Activated naive CD4-positive, alpha-beta T cell treated with anti-CD3 and anti-CD28 coated beads, Interleukin-2, amount 10 ng/mL, durations not matched to agents 7 days and 5 days (primary cell): ENCODE data around the gene GLS2.
"Not testable (repeated sequence)": the region's sequence is repeated elsewhere in the genome, so short reads cannot be mapped to it uniquely, and the experiment has no call there.

ENCODE experiments used
- CTCF ChIA-PET: fragments of 350-600 bp; sonication (Branson Sonifier 250); formaldehyde crosslinking; loops from one replicate; lab custom pipeline; 2021; ENCODE audit warnings: antibody characterized with exemption; lab: Charles Lee
- DNase-seq: peaks from one replicate; pipeline ENCODE4 v3.0.0-alpha.2; 2020
- H3K27ac Mint-ChIP-seq: one replicate; pipeline ENCODE4 v1.8.0; 2021; ENCODE audit warnings: mild to moderate bottlenecking, moderate library complexity, mixed read lengths
- H3K27me3 Mint-ChIP-seq: one replicate; pipeline ENCODE4 v1.8.0; 2021; ENCODE audit warnings: mild to moderate bottlenecking, mixed read lengths
- H3K36me3 Mint-ChIP-seq: one replicate; pipeline ENCODE4 v1.8.0; 2021; ENCODE audit warnings: mixed read lengths
- H3K4me1 Mint-ChIP-seq: one replicate; pipeline ENCODE4 v1.8.0; 2021; ENCODE audit warnings: mixed read lengths
- H3K4me3 Mint-ChIP-seq: one replicate; pipeline ENCODE4 v1.8.0; 2021; ENCODE audit warnings: mild to moderate bottlenecking, moderate library complexity, mixed read lengths
- H3K9me3 Mint-ChIP-seq: one replicate; pipeline ENCODE4 v1.8.0; 2021; ENCODE audit warnings: mixed read lengths

GLS2 gene

GRCh38 chr12:56510786-56511185, 22.8 kb upstream of the GLS2 start:
- Mint-ChIP-seq H3K27me3 (peaks cover 24% of the 10 kb centered on the region), H3K9me3 (no peaks in the 10 kb centered on the region), H3K4me1 (peaks cover 2% of the 10 kb centered on the region), H3K27ac (no peak overlapping the region), H3K36me3 (no peaks in the 10 kb centered on the region), H3K4me3 (no peak overlapping the region)
- DNase-seq = no peak
- CTCF ChIA-PET = interaction anchor here (1.5 to 1.8 kb wide), 2 partner anchors 77 to 80 kb away, joined by 3 to 4 read pairs; no protein-coding TSS in a partner anchor

GRCh38 chr12:56499879-56500278, 11.9 kb upstream of the GLS2 start:
- H3K4me3 Mint-ChIP-seq, DNase-seq, H3K36me3 Mint-ChIP-seq, CTCF ChIA-PET, H3K4me1 Mint-ChIP-seq, H3K27ac Mint-ChIP-seq, H3K9me3 Mint-ChIP-seq: not testable (repeated sequence)
- peaks cover 29% of the 10 kb centered on the region for H3K27me3 Mint-ChIP-seq

GRCh38 chr12:56499452-56499851, 11.5 kb upstream of the GLS2 start:
- CTCF ChIA-PET, DNase-seq, H3K36me3 Mint-ChIP-seq, H3K4me1 Mint-ChIP-seq, H3K9me3 Mint-ChIP-seq, H3K27ac Mint-ChIP-seq, H3K4me3 Mint-ChIP-seq: not testable (repeated sequence)
- peaks cover 31% of the 10 kb centered on the region for H3K27me3 Mint-ChIP-seq

DNA sequence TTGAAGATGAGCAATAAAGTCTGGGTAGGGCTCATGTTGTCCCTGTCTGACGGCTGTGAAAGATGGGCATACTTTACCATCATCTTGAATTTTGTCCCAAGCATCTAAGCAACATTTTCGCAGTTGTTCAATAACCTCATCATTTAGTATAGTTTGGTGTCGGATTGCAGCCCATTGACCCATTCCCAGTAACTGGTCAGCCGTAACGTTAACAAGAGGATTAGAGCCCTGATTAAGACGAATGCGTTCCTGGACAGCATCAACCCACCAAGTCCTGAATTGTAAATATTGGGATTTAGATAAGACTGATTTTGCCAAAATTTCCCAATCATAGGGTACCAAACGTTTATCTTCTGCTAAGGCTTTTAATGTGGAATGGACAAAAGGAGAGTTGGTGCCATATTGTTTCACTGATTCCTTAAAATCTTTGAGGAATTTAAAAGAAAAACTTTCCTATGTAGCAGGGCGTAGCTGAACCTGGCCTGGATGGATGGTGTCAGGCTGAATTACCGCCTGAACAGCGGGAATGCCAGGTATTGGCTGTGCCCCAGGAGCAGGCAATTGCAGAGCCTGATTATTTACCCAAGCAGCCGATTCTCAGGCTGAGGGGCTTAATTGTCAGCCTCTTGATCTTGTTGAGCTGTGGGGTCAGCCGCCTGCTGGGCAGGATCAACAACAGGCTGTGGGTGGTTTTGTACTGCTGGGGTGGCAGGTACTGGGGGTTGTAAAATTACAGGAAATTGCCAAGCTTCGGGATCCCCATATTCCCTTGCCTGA, 10.4 kb upstream of the GLS2 start:
- H3K36me3 Mint-ChIP-seq, DNase-seq, H3K9me3 Mint-ChIP-seq, H3K27ac Mint-ChIP-seq, H3K4me1 Mint-ChIP-seq, H3K4me3 Mint-ChIP-seq: not testable (repeated sequence)
- CTCF ChIA-PET = interaction anchor here (0.9 kb wide), 1 partner anchor 10 kb away, joined by 3 read pairs; the partner anchor contains the start of gene GLS2
- H3K27me3 Mint-ChIP-seq = peaks cover 31% of the 10 kb centered on the region

GRCh38 chr12:56496704-56497103, 8.7 kb upstream of the GLS2 start:
- peaks cover 39% of the 10 kb centered on the region for H3K27me3 Mint-ChIP-seq
- not testable (repeated sequence) for H3K9me3 Mint-ChIP-seq, H3K36me3 Mint-ChIP-seq, H3K27ac Mint-ChIP-seq, H3K4me1 Mint-ChIP-seq
- DNase-seq = peak; percentile 73
- CTCF ChIA-PET = interaction anchor here (0.6 to 1.3 kb wide), 3 partner anchors 12 to 18 kb away, joined by 3 to 4 read pairs (median 4); no protein-coding TSS in a partner anchor
- peak overlapping the region; percentile 38 for H3K4me3 Mint-ChIP-seq

- H3K4me3 Mint-ChIP-seq, CTCF ChIA-PET, H3K27ac Mint-ChIP-seq, DNase-seq, H3K36me3 Mint-ChIP-seq, H3K9me3 Mint-ChIP-seq, H3K4me1 Mint-ChIP-seq: not testable (repeated sequence)
- H3K27me3 Mint-ChIP-seq = peaks cover 51% of the 10 kb centered on the region
These were observed 6.5 kb upstream of the GLS2 start for GRCh38 chr12:56494481-56494880.

DNA sequence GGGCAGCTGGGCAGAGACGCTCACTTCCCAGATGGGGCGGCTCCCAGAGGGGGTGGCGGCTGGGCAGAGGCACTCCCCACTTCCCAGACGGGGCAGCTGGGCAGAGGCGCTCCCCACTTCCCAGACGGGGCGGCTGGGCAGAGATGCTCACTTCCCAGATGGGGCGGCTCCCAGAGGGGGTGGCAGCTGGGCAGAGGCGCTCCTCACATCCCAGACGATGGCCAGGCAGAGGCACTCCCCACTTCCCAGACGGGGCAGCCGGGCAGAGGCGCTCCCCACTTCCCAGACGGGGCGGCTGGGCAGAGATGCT, 6.1 kb upstream of the GLS2 start:
- H3K36me3 Mint-ChIP-seq, CTCF ChIA-PET, H3K27ac Mint-ChIP-seq, H3K4me1 Mint-ChIP-seq, DNase-seq, H3K9me3 Mint-ChIP-seq, H3K4me3 Mint-ChIP-seq: not testable (repeated sequence)
- H3K27me3 Mint-ChIP-seq = peaks cover 51% of the 10 kb centered on the region

DNA sequence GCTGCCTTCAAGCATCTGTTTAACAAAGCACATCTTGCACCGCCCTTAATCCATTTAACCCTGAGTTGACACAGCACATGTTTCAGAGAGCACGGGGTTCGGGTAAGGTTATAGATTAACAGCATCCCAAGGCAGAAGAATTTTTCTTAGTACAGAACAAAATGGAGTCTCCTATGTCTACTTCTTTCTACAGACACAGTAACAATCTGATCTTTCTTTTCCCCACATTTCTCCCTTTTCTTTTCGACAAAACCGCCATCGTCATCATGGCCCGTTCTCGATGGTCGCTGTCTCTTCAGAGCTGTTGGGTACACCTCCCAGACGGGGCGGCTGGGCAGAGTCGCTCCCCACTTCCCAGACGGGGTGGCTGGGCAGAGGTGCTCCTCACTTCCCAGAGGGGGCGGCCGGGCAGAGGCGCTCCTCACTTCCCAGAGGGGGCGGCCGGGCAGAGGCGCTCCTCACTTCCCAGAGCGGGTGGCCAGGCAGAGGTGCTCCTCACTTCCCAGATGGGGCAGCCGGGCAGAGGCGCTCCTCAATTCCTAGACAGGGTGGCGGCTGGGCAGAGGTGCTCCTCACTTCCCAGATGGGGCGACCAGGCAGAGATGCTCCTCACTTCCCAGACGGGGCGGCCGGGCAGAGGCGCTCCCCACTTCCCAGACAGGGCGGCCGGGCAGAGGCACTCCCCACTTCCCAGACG, 5.6 kb upstream of the GLS2 start:
- Mint-ChIP-seq H3K4me1 (peaks cover 13% of the 10 kb centered on the region), H3K27me3 (peaks cover 51% of the 10 kb centered on the region)
- DNase-seq, H3K9me3 Mint-ChIP-seq, H3K4me3 Mint-ChIP-seq, CTCF ChIA-PET, H3K36me3 Mint-ChIP-seq, H3K27ac Mint-ChIP-seq: not testable (repeated sequence)

- Mint-ChIP-seq H3K27ac (no peak overlapping the region), H3K27me3 (peaks cover 74% of the 10 kb centered on the region), H3K9me3 (peaks cover 2% of the 10 kb centered on the region), H3K4me3 (no peak overlapping the region), H3K36me3 (peaks cover 4% of the 10 kb centered on the region), H3K4me1 (peaks cover 22% of the 10 kb centered on the region)
- CTCF ChIA-PET = interaction anchor here (0.7 kb wide), 1 partner anchor 95 kb away, joined by 3 read pairs; no protein-coding TSS in a partner anchor
- no peak for DNase-seq
These were observed 2.4 kb upstream of the GLS2 start for GRCh38 chr12:56490360-56490759.

DNA sequence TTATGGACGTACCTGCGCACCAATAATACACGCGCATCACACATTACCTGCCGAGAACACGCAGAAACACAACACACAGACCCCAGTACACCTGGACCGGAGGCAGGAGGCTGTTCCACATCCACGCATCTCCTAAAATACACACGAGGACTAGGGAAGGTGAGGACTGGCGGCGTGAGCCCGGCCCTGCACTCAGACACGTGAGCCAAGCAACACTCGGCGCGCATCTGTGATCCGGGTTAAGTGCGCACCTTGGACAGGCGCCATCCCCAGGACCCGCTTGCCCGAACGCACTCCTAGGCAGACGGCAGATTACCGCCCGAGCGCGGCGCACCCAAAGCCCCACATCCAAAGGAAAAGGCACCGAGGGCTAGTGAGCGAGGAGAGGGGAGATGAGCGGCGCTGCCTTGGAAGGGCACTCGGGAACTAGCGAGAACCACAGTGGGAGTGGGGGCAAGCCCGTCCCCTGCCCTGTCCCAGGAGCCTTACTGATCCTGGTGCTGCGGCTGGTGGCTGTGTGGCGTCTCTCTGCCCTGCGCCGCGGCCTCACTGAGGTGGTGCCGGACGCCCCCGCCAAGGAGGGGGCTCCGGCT, 417 bp downstream of the GLS2 start:
- Mint-ChIP-seq H3K36me3 (peaks cover 4% of the 10 kb centered on the region), H3K4me3 (peak overlapping the region; percentile 74), H3K27me3 (peaks cover 62% of the 10 kb centered on the region), H3K9me3 (peaks cover 2% of the 10 kb centered on the region), H3K4me1 (peaks cover 22% of the 10 kb centered on the region), H3K27ac (no peak overlapping the region)
- peak; percentile 44 for DNase-seq
- CTCF ChIA-PET = interaction anchor here (1.2 kb wide), 1 partner anchor 11 kb away, joined by 3 read pairs; no protein-coding TSS in a partner anchor

DNA sequence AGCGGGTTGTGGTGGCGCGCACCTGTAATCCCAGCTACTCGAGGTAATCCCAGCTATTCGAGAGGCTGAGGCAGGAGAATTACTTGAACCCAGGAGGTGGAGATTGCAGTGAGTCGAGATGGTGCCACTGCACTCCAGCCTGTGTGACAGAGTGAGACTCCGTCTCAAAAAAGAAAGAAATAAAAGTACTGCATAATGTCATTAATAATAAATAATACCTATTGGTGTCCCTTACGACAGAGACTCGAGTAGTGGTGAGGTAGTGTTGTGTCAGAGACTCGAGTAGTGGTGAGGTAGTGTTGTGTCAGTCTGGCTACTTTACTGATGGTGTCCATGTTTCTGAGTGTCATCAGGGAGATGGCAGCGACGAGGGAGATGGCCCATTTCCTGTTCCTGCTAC, 1.3 kb downstream of the GLS2 start:
- CTCF ChIA-PET = no interaction called here
- Mint-ChIP-seq H3K4me1 (peaks cover 22% of the 10 kb centered on the region), H3K4me3 (no peak overlapping the region), H3K27me3 (peaks cover 56% of the 10 kb centered on the region), H3K9me3 (peaks cover 2% of the 10 kb centered on the region), H3K36me3 (peaks cover 3% of the 10 kb centered on the region), H3K27ac (no peak overlapping the region)
- DNase-seq = no peak

DNA sequence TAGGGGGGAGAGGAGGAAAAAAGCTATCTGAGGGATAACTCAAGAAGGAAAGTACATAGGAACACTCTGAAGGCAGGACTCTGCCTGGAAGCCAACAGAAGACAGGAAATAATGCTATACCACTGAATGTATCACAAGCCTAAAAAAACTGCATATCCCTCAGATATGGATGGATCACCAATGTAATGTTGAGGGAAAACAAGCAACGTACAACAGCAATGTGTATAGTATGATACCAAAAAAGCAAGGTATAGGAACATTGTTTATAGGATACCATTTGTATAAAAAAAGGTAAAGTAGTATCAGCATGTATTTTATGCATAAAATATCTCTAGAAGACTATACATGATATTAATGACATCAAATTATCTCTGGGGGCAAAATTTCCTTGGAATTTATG, 3.4 kb downstream of the GLS2 start:
- no peak overlapping the region for H3K27ac Mint-ChIP-seq
- DNase-seq = no peak
- CTCF ChIA-PET = interaction anchor here (1.8 kb wide), 1 partner anchor 12 kb away, joined by 4 read pairs; no protein-coding TSS in a partner anchor
- H3K9me3 Mint-ChIP-seq = peaks cover 2% of the 10 kb centered on the region
- no peak overlapping the region for H3K4me3 Mint-ChIP-seq
- peaks cover 2% of the 10 kb centered on the region for H3K36me3 Mint-ChIP-seq
- H3K4me1 Mint-ChIP-seq = peaks cover 22% of the 10 kb centered on the region
- H3K27me3 Mint-ChIP-seq = peaks cover 35% of the 10 kb centered on the region

DNA sequence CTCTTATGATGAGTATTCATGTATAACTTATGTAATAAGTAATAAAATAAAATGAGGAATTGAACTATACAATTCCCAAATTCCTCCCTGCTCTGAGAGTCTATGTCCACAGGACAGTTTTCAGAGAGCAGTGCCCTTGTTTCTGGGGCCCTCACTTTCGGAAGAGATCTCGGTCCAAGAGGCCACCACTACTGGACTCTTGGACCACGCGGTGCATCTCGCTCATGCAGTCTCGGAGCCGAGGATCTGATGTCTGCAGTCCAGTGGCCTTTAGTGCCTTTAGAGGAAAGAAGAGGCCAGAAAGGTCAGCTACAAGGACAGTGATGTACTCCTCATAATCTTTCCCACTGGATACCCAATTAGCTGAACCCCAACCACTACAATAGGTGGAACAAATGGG, 8.3 kb downstream of the GLS2 start:
- no peak overlapping the region for H3K27ac Mint-ChIP-seq
- CTCF ChIA-PET = interaction anchor here (1.1 kb wide), 1 partner anchor 22 kb away, joined by 5 read pairs; no protein-coding TSS in a partner anchor
- no peaks in the 10 kb centered on the region for H3K9me3 Mint-ChIP-seq
- no peaks in the 10 kb centered on the region for H3K27me3 Mint-ChIP-seq
- no peak for DNase-seq
- H3K36me3 Mint-ChIP-seq = peaks cover 3% of the 10 kb centered on the region
- H3K4me3 Mint-ChIP-seq = no peak overlapping the region
- H3K4me1 Mint-ChIP-seq = no peaks in the 10 kb centered on the region

DNA sequence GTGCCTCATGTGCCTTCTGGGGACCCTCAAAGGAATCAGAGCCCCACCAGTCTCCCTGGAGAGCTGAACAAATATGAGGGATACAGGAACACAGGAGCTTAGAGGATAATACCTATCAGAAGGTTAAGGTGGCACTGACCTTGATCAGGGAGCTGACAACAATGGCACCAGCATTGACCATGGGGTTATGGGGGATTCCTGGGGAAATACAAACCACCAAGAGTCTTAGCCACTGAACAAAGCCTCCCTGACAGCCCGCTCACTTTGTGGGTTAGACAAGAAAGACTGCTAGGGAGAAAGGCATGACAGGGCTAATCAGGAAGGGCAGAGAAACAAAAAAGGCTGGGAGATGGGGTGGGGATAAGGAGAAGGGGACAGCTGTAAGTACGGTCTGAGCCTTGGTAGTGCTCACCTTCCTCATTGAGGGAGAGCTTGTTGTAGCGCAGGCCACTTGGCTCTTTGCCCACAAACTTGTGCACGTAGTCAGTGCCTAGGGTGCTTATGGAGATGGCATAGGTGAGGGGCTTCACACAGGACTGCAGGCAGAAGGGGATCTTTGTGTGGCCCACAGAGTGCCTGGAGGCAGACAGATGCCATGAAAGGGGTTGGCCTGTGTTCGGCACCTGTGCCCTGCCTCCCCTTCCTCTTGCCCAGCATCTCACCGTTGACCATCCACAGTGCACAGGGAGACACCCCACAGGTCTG, 10.3 kb downstream of the GLS2 start:
- DNase-seq = no peak
- Mint-ChIP-seq H3K36me3 (peaks cover 3% of the 10 kb centered on the region), H3K9me3 (no peaks in the 10 kb centered on the region), H3K27me3 (no peaks in the 10 kb centered on the region), H3K4me1 (no peaks in the 10 kb centered on the region), H3K4me3 (no peak overlapping the region), H3K27ac (no peak overlapping the region)
- CTCF ChIA-PET = no interaction called here
